Measurements from ENCODE around the gene LONRF2.

Gene LONRF2

DNA sequence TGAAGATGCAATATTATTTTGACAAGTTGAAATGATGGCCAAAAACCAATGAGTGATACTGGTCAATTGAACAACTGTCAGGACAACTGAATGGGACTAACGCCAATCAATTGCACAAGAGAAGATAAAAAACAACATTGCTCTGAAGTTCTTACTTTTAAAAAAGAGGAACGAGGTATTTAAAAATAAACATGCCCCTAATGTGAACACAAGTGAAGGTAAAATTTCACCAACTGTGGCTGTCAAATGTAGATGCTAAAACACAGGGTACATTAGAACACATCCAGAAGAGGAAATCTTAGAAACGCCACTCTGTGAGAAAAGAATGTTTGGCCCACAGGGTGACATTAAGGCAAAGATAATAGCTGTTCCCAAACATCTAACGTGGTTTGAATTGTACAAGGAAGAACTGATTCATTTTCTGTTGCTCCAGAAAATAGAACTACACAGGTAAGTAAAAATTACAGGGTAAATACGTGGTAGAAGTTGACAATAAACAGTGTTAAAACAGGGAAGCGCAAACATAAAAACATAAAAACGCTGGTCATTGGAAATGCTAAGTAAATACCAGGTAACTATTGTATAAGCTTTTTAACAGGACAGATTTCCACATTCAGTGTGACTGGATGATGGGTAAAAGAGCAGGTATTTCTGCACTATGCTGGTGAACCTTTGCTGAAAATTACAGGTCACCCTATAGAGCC is 20.3 kb downstream of the LONRF2 start:
- in situ Hi-C loops (cut with HindIII; ENCODE audit: low sequenced_read_pairs) = no loop called here

DNA sequence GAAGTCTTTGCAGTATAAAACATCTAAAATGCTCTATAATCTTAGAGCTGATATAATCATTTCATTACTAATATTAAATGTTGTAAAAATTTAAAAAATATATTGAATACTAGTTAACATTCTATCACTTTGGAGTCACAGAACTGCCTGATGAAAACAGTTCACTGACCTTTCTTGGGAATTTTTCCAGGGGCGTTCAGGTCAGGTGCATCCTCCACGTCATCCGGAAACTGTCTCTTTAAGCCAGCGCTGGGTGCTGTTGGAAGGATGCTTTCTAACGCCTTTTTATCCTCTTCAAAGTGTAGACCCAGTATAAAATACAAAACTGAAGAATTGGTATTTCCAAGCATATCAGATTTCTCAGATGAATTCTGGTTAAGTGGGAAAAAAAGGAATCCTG is 22.8 kb downstream of the LONRF2 start:
- in situ Hi-C loops (cut with HindIII; ENCODE audit: low sequenced_read_pairs) = no loop called here

DNA sequence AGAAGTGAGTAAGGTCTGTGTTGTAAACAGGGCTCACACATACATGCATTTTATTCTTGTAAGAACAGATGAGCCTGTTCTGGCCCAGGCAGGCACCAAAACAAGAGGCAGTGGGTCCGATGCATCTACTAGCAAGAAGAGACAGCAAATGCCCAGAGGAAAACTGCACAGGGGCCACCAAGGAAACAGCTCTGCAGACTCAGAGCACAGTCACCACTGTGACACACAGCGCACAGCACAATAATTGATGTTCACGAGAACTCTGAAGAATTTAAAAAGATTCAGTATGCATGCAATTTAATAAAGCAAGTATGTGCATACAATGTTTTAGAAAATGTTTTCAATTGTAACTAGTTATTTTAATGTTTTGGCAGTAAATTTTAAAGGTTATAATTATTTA is 24.8 kb downstream of the LONRF2 start:
- in situ Hi-C loops (cut with HindIII; ENCODE audit: low sequenced_read_pairs) = no loop called here

DNA sequence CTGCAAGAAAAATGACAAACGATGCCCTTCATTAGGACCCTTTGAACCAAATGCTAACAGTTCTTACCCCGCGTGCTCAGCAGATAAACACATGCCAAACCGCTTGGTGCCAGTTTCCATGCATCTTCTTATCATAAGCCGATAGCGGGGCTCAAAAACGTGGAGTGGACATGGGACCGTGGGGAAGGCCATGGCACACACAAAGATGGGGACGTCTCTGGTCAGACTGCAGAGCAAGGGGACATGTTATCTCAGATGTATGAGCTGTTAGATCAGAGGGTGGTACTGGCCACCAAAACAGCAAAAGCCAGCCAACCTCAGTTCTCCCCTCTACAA is 28.2 kb downstream of the LONRF2 start:
- in situ Hi-C loops (cut with HindIII; ENCODE audit: low sequenced_read_pairs) = no loop called here

- in situ Hi-C loops (cut with HindIII; ENCODE audit: low sequenced_read_pairs) = no loop called here
These were observed 28.8 kb downstream of the LONRF2 start for GRCh38 chr2:100293341-100294161.

DNA sequence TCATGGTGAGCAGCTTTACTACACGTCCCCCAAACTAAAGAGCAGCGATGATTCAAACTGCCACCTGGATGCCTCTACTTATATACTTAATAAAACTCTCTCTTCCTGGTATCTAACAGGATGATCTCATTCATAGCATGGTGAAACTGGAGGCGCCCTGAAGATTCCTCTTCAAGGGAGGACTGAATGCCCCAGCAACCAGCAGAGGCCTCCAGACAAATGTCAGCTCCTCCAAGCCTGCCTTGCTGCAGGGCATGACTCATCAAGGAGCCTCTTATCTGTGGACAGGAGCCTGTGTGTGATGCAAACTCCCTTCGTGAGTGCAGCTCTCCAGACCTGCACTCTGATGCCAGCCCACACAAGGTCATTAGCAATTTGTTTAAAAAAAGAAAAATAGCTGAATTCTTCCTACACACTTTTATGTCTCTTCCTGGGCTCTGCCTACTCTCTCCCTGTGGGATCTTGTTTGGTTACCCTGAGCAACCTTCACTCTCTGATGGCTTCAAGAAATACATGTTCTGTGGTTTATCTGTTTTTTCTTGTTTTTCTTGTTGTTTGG is 30.2 kb downstream of the LONRF2 start:
- in situ Hi-C loops (cut with HindIII; ENCODE audit: low sequenced_read_pairs) = no loop called here

DNA sequence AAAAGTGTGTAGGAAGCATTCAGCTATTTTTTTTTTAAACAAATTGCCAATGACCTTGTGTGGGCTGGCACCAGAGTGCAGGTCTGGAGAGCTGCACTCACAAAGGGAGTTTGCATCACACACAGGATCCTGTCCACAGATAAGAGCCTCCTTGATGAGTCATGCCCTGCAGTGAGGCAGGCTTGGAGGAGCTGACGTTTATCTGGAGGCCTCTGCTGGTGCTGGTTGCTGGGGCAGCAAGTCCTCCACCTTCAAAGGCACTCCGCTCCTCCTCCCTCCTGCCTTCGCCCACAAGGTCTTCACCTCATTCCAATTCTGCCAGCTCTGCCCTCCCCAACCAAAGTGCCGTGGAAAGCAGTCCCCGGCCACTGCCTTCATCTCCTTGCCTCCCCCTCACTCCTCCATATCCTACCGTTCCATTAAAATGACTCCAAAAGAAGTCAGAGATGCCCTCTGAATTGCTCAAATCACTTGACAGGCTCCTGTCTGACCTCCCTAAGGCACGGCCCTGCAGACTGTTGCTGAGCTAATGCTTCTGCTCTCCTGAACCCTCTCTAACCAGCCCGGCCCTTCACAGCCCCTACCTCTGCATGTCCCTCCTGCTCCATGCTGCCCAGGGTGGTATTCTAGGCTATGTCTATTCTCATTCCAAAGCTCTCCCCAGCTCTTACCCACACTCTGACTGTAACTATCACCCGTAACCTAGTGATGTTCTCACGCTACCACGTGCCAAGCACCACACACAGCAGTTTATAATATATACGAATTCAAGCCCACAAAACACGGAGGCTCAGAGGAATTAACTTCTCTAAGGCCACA is 30.9 kb downstream of the LONRF2 start:
- in situ Hi-C loops (cut with HindIII; ENCODE audit: low sequenced_read_pairs) = no loop called here

GRCh38 chr2:100290718-100291151 is 31.6 kb downstream of the LONRF2 start:
- in situ Hi-C loops (cut with HindIII; ENCODE audit: low sequenced_read_pairs) = no loop called here

DNA sequence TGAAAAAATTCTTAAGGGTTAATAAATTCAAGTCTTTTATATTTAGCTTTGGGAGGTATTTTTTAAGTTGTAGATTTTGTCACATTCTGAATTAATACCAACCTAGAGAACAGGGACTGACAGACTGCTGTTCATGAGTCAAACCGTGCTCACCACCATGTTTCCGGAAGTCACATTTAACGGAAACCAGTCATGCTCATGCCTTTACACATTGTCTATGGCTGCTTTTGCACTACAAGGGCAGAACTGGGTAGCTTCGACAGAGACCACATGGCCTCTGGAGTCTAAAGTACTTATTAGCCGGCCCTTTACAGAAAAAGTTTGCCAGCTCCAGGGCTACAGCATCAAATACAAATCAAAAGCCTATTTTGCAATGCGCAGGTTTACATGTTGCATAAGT is 33.3 kb downstream of the LONRF2 start:
- in situ Hi-C loops (cut with HindIII; ENCODE audit: low sequenced_read_pairs) = no loop called here

- in situ Hi-C loops (cut with HindIII; ENCODE audit: low sequenced_read_pairs) = no loop called here
These were observed 36.0 kb downstream of the LONRF2 start for GRCh38 chr2:100286318-100286717.

DNA sequence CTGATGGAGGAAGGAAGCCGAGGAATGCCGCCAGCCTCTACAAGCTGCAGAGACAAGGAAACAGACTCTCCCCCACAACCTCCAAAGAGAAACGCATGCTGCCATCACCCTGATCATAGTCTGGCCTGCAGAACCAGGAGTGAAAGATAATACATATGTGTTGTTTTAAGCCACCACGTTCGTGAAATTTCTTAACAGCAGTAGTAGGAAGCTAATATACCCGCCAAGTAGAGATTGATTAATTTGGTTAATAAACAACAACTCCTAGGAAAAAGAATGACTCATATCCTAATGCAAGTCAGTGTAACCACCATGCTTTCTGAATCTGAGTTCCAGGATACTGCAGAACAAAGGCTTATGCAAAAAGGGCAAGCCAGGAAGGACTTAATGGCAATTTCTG is 36.6 kb downstream of the LONRF2 start:
- in situ Hi-C loops (cut with HindIII; ENCODE audit: low sequenced_read_pairs) = no loop called here

DNA sequence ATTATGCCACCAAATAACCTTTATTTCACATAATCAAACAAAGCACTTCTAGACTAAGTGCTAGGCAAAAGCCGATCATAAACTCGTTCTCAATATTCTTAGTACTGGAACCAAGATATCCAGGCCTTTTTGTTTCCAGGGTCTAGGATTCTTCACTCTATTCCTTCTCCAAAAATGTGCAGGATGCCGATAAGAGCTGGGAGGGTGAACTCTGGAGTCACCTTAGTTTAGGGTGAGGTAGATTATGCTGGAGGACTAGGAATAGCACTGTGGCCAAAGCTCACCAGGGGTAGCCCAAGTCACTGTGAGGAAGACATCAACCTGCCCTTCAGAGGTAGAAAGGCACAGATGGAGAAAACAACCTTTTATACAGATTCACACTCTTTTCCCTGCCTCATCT is 37.3 kb downstream of the LONRF2 start:
- in situ Hi-C loops (cut with HindIII; ENCODE audit: low sequenced_read_pairs) = no loop called here

DNA sequence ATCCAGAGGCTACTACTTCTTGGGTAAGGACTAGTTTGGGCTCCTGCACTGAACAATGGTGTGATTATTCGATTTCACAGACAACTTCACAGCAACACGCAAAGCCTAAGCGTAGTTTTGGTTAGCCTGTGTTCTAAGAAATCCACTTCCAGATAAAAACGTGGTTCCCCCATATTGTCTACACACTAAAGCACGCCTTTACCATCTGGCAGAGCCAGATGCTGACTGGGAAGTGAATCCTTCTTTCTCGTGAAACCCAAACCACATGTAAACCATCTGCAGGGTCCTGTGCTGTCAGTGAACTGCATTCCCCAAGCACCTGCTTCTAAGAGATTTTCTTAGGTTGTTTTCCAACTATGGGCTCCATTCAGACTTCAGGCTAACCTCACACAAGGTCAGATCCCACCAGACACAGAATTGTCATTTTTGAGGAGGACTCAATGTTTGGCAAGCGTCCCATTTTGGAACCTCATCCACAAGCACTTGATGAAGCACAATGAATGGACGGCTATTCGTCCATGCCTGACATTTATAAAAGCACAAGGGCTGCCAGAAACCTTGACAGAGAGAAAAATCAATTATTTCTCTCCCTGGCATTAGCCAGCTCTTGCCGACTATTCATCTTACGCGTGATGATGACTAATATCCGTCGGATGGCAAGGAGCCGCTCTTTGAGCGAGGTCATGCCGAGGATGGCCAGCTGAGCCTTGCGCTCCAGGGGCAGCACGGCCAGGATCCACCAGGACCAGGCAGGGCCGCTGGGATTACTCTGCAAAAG is 38.4 kb downstream of the LONRF2 start:
- in situ Hi-C loops (cut with HindIII; ENCODE audit: low sequenced_read_pairs) = no loop called here

- in situ Hi-C loops (cut with HindIII; ENCODE audit: low sequenced_read_pairs) = no loop called here
These were observed 40.5 kb downstream of the LONRF2 start for GRCh38 chr2:100281521-100282438.

- in situ Hi-C loops (cut with HindIII; ENCODE audit: low sequenced_read_pairs) = no loop called here
These were observed 42.4 kb downstream of the LONRF2 start for GRCh38 chr2:100279586-100280534.

GRCh38 chr2:100278986-100279385 is 43.3 kb downstream of the LONRF2 start:
- in situ Hi-C loops (cut with HindIII; ENCODE audit: low sequenced_read_pairs) = no loop called here

GRCh38 chr2:100278501-100278900 is 43.8 kb downstream of the LONRF2 start:
- in situ Hi-C loops (cut with HindIII; ENCODE audit: low sequenced_read_pairs) = no loop called here

DNA sequence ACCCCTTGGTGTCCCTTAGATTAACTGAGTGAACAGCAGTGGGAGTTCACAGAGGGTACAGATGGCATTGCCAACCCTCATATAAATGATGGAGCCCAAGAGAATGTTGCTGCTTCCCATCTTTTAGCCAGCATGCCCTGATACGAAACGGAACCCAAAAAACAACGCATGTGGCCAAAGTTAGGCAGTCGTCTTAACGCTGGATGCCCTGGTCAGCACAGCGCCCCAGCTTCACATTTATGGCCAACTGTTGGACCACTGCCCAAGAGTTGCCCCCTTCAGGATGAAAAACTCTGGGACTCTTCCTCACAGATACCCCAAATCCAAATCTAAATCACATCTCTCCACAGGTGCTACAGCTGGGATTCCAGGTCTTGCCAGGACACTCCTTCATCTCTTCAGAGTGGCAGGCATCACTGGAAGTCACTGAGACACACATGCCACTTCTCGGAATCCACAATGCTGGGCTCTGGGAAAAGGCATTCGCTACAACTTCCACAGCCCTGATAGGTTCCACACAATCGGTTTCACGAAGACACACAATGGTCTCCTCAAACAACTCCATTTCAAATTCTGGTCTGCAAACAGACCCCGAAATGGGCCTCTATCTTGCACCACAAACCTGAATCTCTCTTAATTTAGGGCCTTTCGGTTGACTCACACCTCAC is 44.6 kb downstream of the LONRF2 start:
- in situ Hi-C loops (cut with HindIII; ENCODE audit: low sequenced_read_pairs) = no loop called here
